ENCODE results near the gene GLA.

Gene GLA

DNA sequence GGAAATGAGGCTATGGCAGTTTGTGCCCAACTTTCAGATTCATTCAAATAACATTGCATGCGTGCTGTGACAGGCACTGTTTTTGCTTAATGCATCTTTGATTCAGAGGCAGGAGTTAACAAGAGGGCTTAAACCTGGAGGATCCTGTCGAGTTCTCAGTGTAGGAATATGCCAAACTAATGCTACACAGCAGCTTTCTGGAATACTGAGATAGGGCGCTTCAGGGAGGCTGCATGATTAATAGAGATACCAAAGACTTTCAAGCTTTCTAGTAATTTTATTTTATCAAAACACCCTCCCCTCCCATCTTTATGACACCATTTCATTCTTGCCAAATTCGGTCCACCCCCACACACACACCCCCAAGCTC is 58.5 kb downstream of the GLA start:
- DNase-seq (ENCODE audit: low spot score): no peak

GRCh38 chrX:101348452-101349192 is 59.1 kb downstream of the GLA start, which contains the start of gene TIMM8A:
Gene TIMM8A (minus strand): TSS chrX:101348742. CDS start chrX:101348664, 78 bp downstream.
- DNase-seq (ENCODE audit: low spot score): peak; percentile 70

- DNase-seq (ENCODE audit: low spot score): no peak
Measured at GRCh38 chrX:101347859-101348451, 59.8 kb downstream of the GLA start.

Data from cerebellar cortex (tissue), 1 donor.